GM19099 (cell line): ENCODE data around the gene ANO2.

Source experiments
- POLR2A ChIP-seq: IDR thresholded peaks from 3 replicates; pipeline ENCODE4 v1.6.1; 2011; ENCODE audit warnings: low read depth; ENCODE audit not compliant: insufficient read length; ENCODE audit errors: extremely low read depth

The ANO2 gene

GRCh38 chr12:5575232-5575631, 369.8 kb downstream of the ANO2 start:
- TF ChIP-seq POLR2A = no peak

DNA sequence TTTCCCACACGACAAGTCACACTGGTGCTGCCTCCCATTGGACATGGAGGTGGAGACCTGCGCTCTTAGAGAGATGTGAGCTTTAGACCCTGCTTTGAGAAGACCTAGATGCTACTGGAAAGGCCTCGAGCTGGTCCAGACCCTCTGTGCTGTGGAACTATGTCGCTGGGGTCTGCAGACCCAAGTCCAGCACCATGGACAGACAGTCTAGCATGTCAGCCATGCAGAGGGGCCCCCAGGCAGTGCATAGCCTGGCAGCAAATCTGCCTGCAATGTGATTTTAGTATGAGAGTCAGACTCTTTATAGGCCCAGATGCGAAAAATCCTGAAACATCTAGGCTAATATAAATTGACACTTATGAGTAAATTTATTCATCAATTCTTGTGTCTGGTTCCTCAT, 371.7 kb downstream of the ANO2 start:
- no peak for TF ChIP-seq POLR2A

GRCh38 chr12:5571115-5571514, 373.9 kb downstream of the ANO2 start:
- TF ChIP-seq POLR2A = no peak

- no peak for TF ChIP-seq POLR2A
These were observed 374.6 kb downstream of the ANO2 start for GRCh38 chr12:5570416-5570815.

- no peak for TF ChIP-seq POLR2A
These were observed 376.6 kb downstream of the ANO2 start for GRCh38 chr12:5568325-5568981.

- TF ChIP-seq POLR2A = no peak
These were observed 377.9 kb downstream of the ANO2 start for GRCh38 chr12:5567016-5567725.

GRCh38 chr12:5565933-5566599, 379.0 kb downstream of the ANO2 start:
- TF ChIP-seq POLR2A = no peak

DNA sequence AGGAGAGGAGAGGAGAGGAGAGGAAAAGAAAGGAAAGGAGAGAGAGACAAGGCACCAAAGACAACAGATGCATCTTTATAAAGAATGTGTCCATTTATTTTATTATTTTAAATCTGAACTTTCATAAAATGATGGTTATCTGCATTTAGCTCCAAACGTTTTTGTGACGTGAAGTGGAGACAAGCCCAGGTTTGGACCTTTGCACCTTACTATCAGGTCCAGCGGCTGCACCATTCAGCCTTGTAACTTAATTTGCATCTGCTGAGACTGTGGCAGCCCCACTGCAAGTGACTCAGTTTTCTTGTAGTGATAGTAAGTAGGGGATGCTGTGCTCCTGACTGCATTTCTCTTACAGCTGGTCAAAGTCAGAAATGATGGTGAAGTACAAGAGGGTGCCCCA, 382.5 kb downstream of the ANO2 start:
- TF ChIP-seq POLR2A = no peak

GRCh38 chr12:5561846-5562245, 383.2 kb downstream of the ANO2 start:
- no peak for TF ChIP-seq POLR2A

- no peak for TF ChIP-seq POLR2A
These were observed 384.0 kb downstream of the ANO2 start for GRCh38 chr12:5561057-5561456.

- TF ChIP-seq POLR2A = no peak
These were observed 384.8 kb downstream of the ANO2 start for GRCh38 chr12:5560265-5560664.

DNA sequence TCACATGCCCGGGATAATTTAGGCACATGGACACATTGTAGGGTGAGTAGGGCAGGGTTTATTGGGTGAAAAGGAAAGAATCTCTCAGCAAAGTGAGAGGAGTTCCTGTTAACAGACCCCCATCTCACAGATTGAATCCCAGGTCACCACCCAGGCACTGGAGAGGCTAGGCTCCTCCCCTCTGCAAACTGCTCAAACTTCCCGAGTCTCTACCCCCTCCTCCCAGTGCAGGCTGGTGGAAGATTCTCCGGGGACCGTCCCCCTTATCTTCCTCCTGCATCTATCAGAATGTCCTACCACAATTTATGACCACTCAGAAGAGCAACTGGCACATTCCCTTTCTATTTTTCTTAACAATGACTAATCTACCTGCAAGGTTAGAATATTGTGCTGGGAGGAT, 387.2 kb downstream of the ANO2 start:
- no peak for TF ChIP-seq POLR2A

DNA sequence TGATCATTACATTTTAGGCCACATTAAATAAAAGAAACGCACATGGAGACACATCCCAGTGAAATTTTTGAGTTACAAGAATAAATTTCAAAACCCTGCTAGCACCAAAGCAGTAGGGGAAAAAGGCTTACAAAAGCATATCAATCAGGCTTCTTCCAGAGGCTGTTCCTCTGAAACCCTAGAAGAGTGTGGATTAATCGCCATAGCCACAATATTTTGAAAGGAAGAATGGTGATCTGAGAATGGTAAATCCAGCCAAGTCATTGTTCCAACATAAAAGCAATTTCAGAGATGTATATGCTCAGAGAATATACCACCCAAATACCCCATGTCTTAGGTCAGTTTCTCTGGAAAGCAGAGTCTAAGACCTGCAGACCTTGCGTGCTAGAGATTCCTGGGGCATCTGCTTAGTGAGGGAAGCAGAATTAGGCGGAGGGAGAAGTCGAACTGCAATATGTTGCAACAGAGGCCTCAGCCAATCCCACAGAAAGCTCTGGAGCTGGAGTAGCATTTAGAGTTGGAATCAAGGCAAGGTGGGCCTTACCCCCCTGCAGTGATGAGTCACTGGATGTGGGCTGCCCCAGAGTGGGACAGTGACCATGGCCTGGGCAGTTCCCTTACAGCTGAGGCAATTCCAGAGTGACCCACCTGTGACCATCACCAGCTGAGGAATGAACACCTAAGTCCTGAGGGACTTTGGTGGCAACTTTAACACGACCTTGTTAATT, 387.9 kb downstream of the ANO2 start:
- no peak for TF ChIP-seq POLR2A

DNA sequence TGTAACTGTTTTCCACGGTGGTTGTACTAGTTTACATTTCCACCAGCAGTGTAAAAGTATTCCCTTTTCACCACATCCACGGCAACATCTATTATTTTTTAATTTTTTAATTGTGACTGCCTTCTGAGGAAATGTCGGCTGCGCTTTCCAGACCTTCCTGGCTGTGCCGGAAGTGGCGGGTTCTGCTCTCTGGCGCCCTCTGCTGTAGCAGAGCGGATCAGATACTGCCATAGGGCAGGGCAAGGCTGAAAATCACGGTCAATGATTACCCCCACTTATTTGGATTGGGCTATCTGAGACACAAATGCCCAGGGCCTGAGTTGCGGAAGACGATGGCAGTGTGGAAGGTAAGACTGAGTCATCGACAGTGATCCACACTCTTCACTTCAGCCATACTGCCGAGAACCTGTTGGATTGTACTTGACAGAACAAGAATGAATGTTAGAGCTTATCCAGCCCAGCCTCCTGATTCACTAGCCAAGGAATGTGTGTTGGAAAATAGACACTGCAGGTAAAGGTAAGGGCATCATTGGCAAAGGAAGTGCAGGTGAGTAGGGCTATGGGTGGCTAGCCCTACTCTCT, 388.9 kb downstream of the ANO2 start:
- no peak for TF ChIP-seq POLR2A

DNA sequence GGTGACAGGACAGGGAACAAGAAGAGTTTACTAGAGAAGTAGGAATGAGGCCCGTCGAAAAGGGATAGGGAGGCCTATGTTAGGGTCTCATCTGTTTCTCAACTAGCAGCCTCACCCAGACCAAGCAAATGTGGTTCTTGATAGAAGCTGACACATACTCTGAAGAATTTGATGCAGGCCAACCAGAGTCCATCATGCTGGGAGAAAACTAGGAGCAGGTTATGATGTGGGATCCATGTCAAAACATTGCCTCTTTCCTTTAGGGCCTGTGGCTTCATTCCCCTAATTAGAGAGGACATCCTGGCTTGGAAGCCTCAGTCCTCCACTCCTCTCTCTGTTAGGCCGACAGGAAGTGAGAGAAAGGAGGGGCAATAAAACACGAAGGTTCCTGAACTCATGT, 390.3 kb downstream of the ANO2 start:
- no peak for TF ChIP-seq POLR2A
